ENCODE data around the gene BOC. TPM values are rescaled to one million over a fixed set of nuclear protein-coding genes. Genes with fewer than 3 reads are reported as not detected.

The BOC gene
- total and polyA plus RNA-seq, 7 experiments from 2014 or later: 0.98 TPM; not detected in 6

GRCh38 chr3:113222451-113223086, 11.2 kb downstream of the BOC start:
- no peak for DNase-seq
- no peaks in the 10 kb centered on the region for H3K9me3 Mint-ChIP-seq
- ChIA-PET CTCF (no interaction called here), POLR2A (no interaction called here)
- no peaks in the 10 kb centered on the region for H3K9me3 ChIP-seq (ENCODE audit: control insufficient read depth in 2 of 3, low read length in 3 of 3)
- no peak overlapping the region for H3K4me3 Mint-ChIP-seq
- no peaks in the 10 kb centered on the region for H3K4me1 ChIP-seq (ENCODE audit: control insufficient read depth in 2 of 2, insufficient read depth in 2 of 2, low read length in 2 of 2)
- intact Hi-C loops (cut with micrococcal nuclease): no loop called here
- H3K27ac ChIP-seq (ENCODE audit: low read depth, low read length): no peak overlapping the region
- peaks cover 0 to 14% (median 4%) of the 10 kb centered on the region in 7 donors for H3K4me1 Mint-ChIP-seq
- H3K36me3 Mint-ChIP-seq: no peaks in the 10 kb centered on the region
- no peaks in the 10 kb centered on the region for H3K27me3 ChIP-seq (ENCODE audit: control insufficient read depth in 2 of 2, insufficient read depth in 2 of 2, low read length in 2 of 2)
- no peaks in the 10 kb centered on the region for H3K36me3 ChIP-seq (ENCODE audit: control insufficient read depth in 2 of 3, insufficient read depth in 3 of 3, low read length in 3 of 3)
- H3K4me3 ChIP-seq (ENCODE audit: low read length): no peak overlapping the region
- peaks cover 21 to 54% (median 32%) of the 10 kb centered on the region in 5 donors for H3K27me3 Mint-ChIP-seq
- ATAC-seq: no peak
- no peak overlapping the region for H3K27ac Mint-ChIP-seq

GRCh38 chr3:113223475-113224281, 12.3 kb downstream of the BOC start:
- ATAC-seq: peak; percentile 58
- intact Hi-C loops (cut with micrococcal nuclease): no loop called here
- Histone ChIP-seq H3K36me3 (ENCODE audit: control insufficient read depth in 2 of 3, insufficient read depth in 3 of 3, low read length in 3 of 3) (no peaks in the 10 kb centered on the region), H3K27me3 (ENCODE audit: control insufficient read depth in 2 of 2, insufficient read depth in 2 of 2, low read length in 2 of 2) (no peaks in the 10 kb centered on the region), H3K4me3 (ENCODE audit: low read length) (no peak overlapping the region), H3K27ac (ENCODE audit: low read depth, low read length) (no peak overlapping the region), H3K4me1 (ENCODE audit: control insufficient read depth in 2 of 2, insufficient read depth in 2 of 2, low read length in 2 of 2) (no peaks in the 10 kb centered on the region), H3K9me3 (ENCODE audit: control insufficient read depth in 2 of 3, low read length in 3 of 3) (no peaks in the 10 kb centered on the region)
- H3K9me3 Mint-ChIP-seq: no peaks in the 10 kb centered on the region
- ChIA-PET POLR2A (no interaction called here), CTCF (interaction anchor here (0.8 kb wide), 1 partner anchor 205 kb away, joined by 3 read pairs; a partner anchor contains a TSS)
- H3K27me3 Mint-ChIP-seq: peaks cover 21 to 44% (median 29%) of the 10 kb centered on the region in 5 donors
- DNase-seq: peak in 2 of 9 donors; percentile 0 to 40
- no peaks in the 10 kb centered on the region for H3K36me3 Mint-ChIP-seq
- H3K27ac Mint-ChIP-seq: no peak overlapping the region
- H3K4me3 Mint-ChIP-seq: peak overlapping the region in 4 of 10 donors; percentile 8 to 50 (median 16)
- H3K4me1 Mint-ChIP-seq: peaks cover 0 to 14% (median 4%) of the 10 kb centered on the region in 7 donors

GRCh38 chr3:113225286-113225685, 13.9 kb downstream of the BOC start:
- Histone ChIP-seq H3K4me3 (ENCODE audit: low read length) (no peak overlapping the region), H3K27ac (ENCODE audit: low read depth, low read length) (no peak overlapping the region), H3K9me3 (ENCODE audit: control insufficient read depth in 2 of 3, low read length in 3 of 3) (no peaks in the 10 kb centered on the region), H3K36me3 (ENCODE audit: control insufficient read depth in 2 of 3, insufficient read depth in 3 of 3, low read length in 3 of 3) (no peaks in the 10 kb centered on the region), H3K27me3 (ENCODE audit: control insufficient read depth in 2 of 2, insufficient read depth in 2 of 2, low read length in 2 of 2) (no peaks in the 10 kb centered on the region), H3K4me1 (ENCODE audit: control insufficient read depth in 2 of 2, insufficient read depth in 2 of 2, low read length in 2 of 2) (no peaks in the 10 kb centered on the region)
- Mint-ChIP-seq H3K9me3 (no peaks in the 10 kb centered on the region), H3K27ac (no peak overlapping the region), H3K4me1 (peaks cover 0 to 14% (median 4%) of the 10 kb centered on the region in 7 donors), H3K36me3 (no peaks in the 10 kb centered on the region), H3K27me3 (peaks cover 21 to 31% (median 28%) of the 10 kb centered on the region in 5 donors), H3K4me3 (no peak overlapping the region)
- POLR2A ChIA-PET: no interaction called here
- ATAC-seq: no peak
- no peak for DNase-seq
- intact Hi-C loops (cut with micrococcal nuclease): no loop called here
- CTCF ChIA-PET: no interaction called here

- ChIA-PET CTCF (no interaction called here), POLR2A (no interaction called here)
- no peak overlapping the region for H3K4me3 Mint-ChIP-seq
- ATAC-seq (no peak), DNase-seq (no peak)
- H3K4me3 ChIP-seq (ENCODE audit: low read length): no peak overlapping the region
- H3K9me3 Mint-ChIP-seq: no peaks in the 10 kb centered on the region
- H3K36me3 ChIP-seq (ENCODE audit: control insufficient read depth in 2 of 3, insufficient read depth in 3 of 3, low read length in 3 of 3): no peaks in the 10 kb centered on the region
- no peaks in the 10 kb centered on the region for H3K9me3 ChIP-seq (ENCODE audit: control insufficient read depth in 2 of 3, low read length in 3 of 3)
- intact Hi-C loops (cut with micrococcal nuclease): no loop called here
- H3K27ac ChIP-seq (ENCODE audit: low read depth, low read length): no peak overlapping the region
- H3K27me3 Mint-ChIP-seq: peaks cover 13 to 22% (median 17%) of the 10 kb centered on the region in 5 donors
- no peaks in the 10 kb centered on the region for H3K4me1 ChIP-seq (ENCODE audit: control insufficient read depth in 2 of 2, insufficient read depth in 2 of 2, low read length in 2 of 2)
- H3K27me3 ChIP-seq (ENCODE audit: control insufficient read depth in 2 of 2, insufficient read depth in 2 of 2, low read length in 2 of 2): no peaks in the 10 kb centered on the region
- no peak overlapping the region for H3K27ac Mint-ChIP-seq
- H3K4me1 Mint-ChIP-seq: peaks cover 0 to 14% (median 4%) of the 10 kb centered on the region in 7 donors
- H3K36me3 Mint-ChIP-seq: no peaks in the 10 kb centered on the region
Measured at GRCh38 chr3:113226491-113226890, 15.1 kb downstream of the BOC start.

- Mint-ChIP-seq H3K36me3 (no peaks in the 10 kb centered on the region), H3K27me3 (peaks cover 6 to 17% (median 13%) of the 10 kb centered on the region in 5 donors), H3K4me1 (peaks cover 0 to 14% (median 4%) of the 10 kb centered on the region in 7 donors), H3K27ac (no peak overlapping the region), H3K4me3 (no peak overlapping the region), H3K9me3 (no peaks in the 10 kb centered on the region)
- H3K4me1 ChIP-seq (ENCODE audit: control insufficient read depth in 2 of 2, insufficient read depth in 2 of 2, low read length in 2 of 2): no peaks in the 10 kb centered on the region
- H3K27me3 ChIP-seq (ENCODE audit: control insufficient read depth in 2 of 2, insufficient read depth in 2 of 2, low read length in 2 of 2): no peaks in the 10 kb centered on the region
- POLR2A ChIA-PET: no interaction called here
- H3K9me3 ChIP-seq (ENCODE audit: control insufficient read depth in 2 of 3, low read length in 3 of 3): no peaks in the 10 kb centered on the region
- no peak overlapping the region for H3K4me3 ChIP-seq (ENCODE audit: low read length)
- intact Hi-C loops (cut with micrococcal nuclease): no loop called here
- CTCF ChIA-PET: no interaction called here
- DNase-seq: no peak
- no peaks in the 10 kb centered on the region for H3K36me3 ChIP-seq (ENCODE audit: control insufficient read depth in 2 of 3, insufficient read depth in 3 of 3, low read length in 3 of 3)
- peak; percentile 23 for ATAC-seq
- no peak overlapping the region for H3K27ac ChIP-seq (ENCODE audit: low read depth, low read length)
Measured at GRCh38 chr3:113227146-113227545, 15.8 kb downstream of the BOC start.

GRCh38 chr3:113228498-113229286, 17.3 kb downstream of the BOC start:
- peaks cover 0 to 6% (median 4%) of the 10 kb centered on the region in 7 donors for H3K4me1 Mint-ChIP-seq
- intact Hi-C loops (cut with micrococcal nuclease): no loop called here
- H3K4me3 Mint-ChIP-seq: no peak overlapping the region
- ChIA-PET CTCF (interaction anchor here (1.0 kb wide), 1 partner anchor 11 kb away, joined by 3 read pairs; no protein-coding TSS in a partner anchor), POLR2A (no interaction called here)
- no peak for ATAC-seq
- H3K27me3 Mint-ChIP-seq: peaks cover 0 to 9% (median 4%) of the 10 kb centered on the region in 5 donors
- H3K27ac Mint-ChIP-seq: no peak overlapping the region
- no peaks in the 10 kb centered on the region for H3K4me1 ChIP-seq (ENCODE audit: control insufficient read depth in 2 of 2, insufficient read depth in 2 of 2, low read length in 2 of 2)
- H3K9me3 Mint-ChIP-seq: no peaks in the 10 kb centered on the region
- H3K27me3 ChIP-seq (ENCODE audit: control insufficient read depth in 2 of 2, insufficient read depth in 2 of 2, low read length in 2 of 2): no peaks in the 10 kb centered on the region
- H3K36me3 Mint-ChIP-seq: no peaks in the 10 kb centered on the region
- no peaks in the 10 kb centered on the region for H3K9me3 ChIP-seq (ENCODE audit: control insufficient read depth in 2 of 3, low read length in 3 of 3)
- H3K4me3 ChIP-seq (ENCODE audit: low read length): no peak overlapping the region
- no peaks in the 10 kb centered on the region for H3K36me3 ChIP-seq (ENCODE audit: control insufficient read depth in 2 of 3, insufficient read depth in 3 of 3, low read length in 3 of 3)
- no peak for DNase-seq
- no peak overlapping the region for H3K27ac ChIP-seq (ENCODE audit: low read depth, low read length)

All from naive thymus-derived CD4-positive, alpha-beta T cell (primary cell).